ENCODE data around the gene LYL1. TPM values are rescaled to one million over a fixed set of nuclear protein-coding genes. Genes with fewer than 3 reads are reported as not detected.

Gene LYL1
- polyA plus RNA-seq, 1 donor from 2014 or later = not detected

DNA sequence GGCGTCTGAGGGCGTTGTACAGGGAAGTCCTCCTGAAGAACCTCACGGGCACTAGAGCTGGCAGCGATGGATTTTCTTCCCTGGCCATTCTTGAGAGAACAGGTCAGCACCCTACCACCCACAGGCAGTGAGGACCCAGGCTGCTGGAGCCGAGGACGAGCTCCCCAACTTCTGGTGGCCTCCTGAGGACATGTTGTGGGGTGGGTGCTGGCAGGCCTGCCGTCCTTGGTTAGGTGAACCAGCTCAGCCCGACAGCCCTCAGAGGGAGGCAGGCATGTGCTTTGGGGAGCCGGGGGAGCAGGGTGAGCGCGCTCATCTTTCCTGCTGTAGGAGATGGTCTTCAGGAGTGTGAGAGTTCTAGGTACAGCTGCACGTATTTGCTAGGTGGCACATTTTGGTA is 15.4 kb downstream of the LYL1 start:
- no peak overlapping the region for H3K9ac ChIP-seq (ENCODE audit: low read length)
- no peaks in the 10 kb centered on the region for H3F3A ChIP-seq (ENCODE audit: insufficient read depth, low read length, poor library complexity, severe bottlenecking)
- H2AFZ ChIP-seq (ENCODE audit: low read depth, low read length) = no peak overlapping the region
- no peaks in the 10 kb centered on the region for H3K79me2 ChIP-seq (replicated peaks; ENCODE audit: insufficient read depth, low read length)
- H3K27ac ChIP-seq (ENCODE audit: low read length) = no peak overlapping the region
- H3K27me3 ChIP-seq (ENCODE audit: insufficient read depth, low read depth, low read length) = no peaks in the 10 kb centered on the region
- H3K4me3 ChIP-seq (ENCODE audit: low read length) = no peak overlapping the region
- H3K4me2 ChIP-seq (ENCODE audit: low read length) = no peak overlapping the region
- TF ChIP-seq, protein P1, sequence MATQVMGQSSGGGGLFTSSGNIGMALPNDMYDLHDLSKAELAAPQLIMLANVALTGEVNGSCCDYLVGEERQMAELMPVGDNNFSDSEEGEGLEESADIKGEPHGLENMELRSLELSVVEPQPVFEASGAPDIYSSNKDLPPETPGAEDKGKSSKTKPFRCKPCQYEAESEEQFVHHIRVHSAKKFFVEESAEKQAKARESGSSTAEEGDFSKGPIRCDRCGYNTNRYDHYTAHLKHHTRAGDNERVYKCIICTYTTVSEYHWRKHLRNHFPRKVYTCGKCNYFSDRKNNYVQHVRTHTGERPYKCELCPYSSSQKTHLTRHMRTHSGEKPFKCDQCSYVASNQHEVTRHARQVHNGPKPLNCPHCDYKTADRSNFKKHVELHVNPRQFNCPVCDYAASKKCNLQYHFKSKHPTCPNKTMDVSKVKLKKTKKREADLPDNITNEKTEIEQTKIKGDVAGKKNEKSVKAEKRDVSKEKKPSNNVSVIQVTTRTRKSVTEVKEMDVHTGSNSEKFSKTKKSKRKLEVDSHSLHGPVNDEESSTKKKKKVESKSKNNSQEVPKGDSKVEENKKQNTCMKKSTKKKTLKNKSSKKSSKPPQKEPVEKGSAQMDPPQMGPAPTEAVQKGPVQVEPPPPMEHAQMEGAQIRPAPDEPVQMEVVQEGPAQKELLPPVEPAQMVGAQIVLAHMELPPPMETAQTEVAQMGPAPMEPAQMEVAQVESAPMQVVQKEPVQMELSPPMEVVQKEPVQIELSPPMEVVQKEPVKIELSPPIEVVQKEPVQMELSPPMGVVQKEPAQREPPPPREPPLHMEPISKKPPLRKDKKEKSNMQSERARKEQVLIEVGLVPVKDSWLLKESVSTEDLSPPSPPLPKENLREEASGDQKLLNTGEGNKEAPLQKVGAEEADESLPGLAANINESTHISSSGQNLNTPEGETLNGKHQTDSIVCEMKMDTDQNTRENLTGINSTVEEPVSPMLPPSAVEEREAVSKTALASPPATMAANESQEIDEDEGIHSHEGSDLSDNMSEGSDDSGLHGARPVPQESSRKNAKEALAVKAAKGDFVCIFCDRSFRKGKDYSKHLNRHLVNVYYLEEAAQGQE (IDR thresholded peaks at IDR 0.05; ENCODE audit: borderline replicate concordance) = no peak
- no peak for TF ChIP-seq EP300 (conservative IDR thresholded peaks at IDR 0.05; ENCODE audit: poor library complexity, severe bottlenecking)
- no peak for TF ChIP-seq EZH2 (IDR thresholded peaks at IDR 0.05; ENCODE audit: borderline replicate concordance, insufficient read depth, low read length, poor library complexity, severe bottlenecking)
- no peak for TF ChIP-seq MXI1 (conservative IDR thresholded peaks at IDR 0.05; ENCODE audit: poor library complexity, severe bottlenecking)
- no peak for TF ChIP-seq POLR2AphosphoS5 (IDR thresholded peaks at IDR 0.05)
- TF ChIP-seq TAF1 (IDR thresholded peaks at IDR 0.05; ENCODE audit: low read depth) = no peak
- TF ChIP-seq, protein P2, sequence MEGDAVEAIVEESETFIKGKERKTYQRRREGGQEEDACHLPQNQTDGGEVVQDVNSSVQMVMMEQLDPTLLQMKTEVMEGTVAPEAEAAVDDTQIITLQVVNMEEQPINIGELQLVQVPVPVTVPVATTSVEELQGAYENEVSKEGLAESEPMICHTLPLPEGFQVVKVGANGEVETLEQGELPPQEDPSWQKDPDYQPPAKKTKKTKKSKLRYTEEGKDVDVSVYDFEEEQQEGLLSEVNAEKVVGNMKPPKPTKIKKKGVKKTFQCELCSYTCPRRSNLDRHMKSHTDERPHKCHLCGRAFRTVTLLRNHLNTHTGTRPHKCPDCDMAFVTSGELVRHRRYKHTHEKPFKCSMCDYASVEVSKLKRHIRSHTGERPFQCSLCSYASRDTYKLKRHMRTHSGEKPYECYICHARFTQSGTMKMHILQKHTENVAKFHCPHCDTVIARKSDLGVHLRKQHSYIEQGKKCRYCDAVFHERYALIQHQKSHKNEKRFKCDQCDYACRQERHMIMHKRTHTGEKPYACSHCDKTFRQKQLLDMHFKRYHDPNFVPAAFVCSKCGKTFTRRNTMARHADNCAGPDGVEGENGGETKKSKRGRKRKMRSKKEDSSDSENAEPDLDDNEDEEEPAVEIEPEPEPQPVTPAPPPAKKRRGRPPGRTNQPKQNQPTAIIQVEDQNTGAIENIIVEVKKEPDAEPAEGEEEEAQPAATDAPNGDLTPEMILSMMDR (IDR thresholded peaks at IDR 0.05; ENCODE audit: poor library complexity, severe bottlenecking) = no peak
- TF ChIP-seq SMC3 (conservative IDR thresholded peaks at IDR 0.05; ENCODE audit: poor library complexity) = no peak
- no peaks in the 10 kb centered on the region for H3K36me3 ChIP-seq (ENCODE audit: insufficient read depth, low read length)
- no peaks in the 10 kb centered on the region for H4K20me1 ChIP-seq (ENCODE audit: insufficient read depth)
- H3K9me3 ChIP-seq (ENCODE audit: low read length) = no peaks in the 10 kb centered on the region
- no peaks in the 10 kb centered on the region for H3K9me2 ChIP-seq (ENCODE audit: insufficient read depth, low read length)

DNA sequence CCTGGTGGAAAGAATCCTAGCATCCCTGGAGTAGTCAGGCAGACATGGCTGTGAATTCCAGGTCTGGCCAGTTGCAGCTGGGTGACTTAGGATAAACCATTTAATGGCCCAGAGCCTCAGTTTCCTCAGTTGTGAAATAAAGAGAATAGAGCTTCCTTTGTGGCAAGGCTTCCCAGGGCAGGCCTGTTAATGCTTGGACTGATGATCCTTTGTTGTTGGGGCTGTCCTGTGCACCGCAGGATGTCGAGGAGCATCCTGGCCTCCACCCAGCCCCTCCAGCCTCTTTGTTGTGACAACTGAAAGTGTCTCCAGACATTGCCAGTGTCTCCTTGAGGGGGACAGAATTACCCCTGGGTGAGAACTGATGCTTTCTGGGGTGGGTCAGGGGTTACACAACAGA is 16.3 kb downstream of the LYL1 start:
- H3K27me3 ChIP-seq (ENCODE audit: insufficient read depth, low read depth, low read length) = no peaks in the 10 kb centered on the region
- no peak overlapping the region for H3K27ac ChIP-seq (ENCODE audit: low read length)
- no peaks in the 10 kb centered on the region for H3K36me3 ChIP-seq (ENCODE audit: insufficient read depth, low read length)
- H3K9me3 ChIP-seq (ENCODE audit: low read length) = no peaks in the 10 kb centered on the region
- no peak overlapping the region for H3K9ac ChIP-seq (ENCODE audit: low read length)
- no peak overlapping the region for H3K4me3 ChIP-seq (ENCODE audit: low read length)
- no peaks in the 10 kb centered on the region for H3F3A ChIP-seq (ENCODE audit: insufficient read depth, low read length, poor library complexity, severe bottlenecking)
- H2AFZ ChIP-seq (ENCODE audit: low read depth, low read length) = no peak overlapping the region
- H3K9me2 ChIP-seq (ENCODE audit: insufficient read depth, low read length) = no peaks in the 10 kb centered on the region
- TF ChIP-seq SMC3 (conservative IDR thresholded peaks at IDR 0.05; ENCODE audit: poor library complexity) = no peak
- no peak for TF ChIP-seq EP300 (conservative IDR thresholded peaks at IDR 0.05; ENCODE audit: poor library complexity, severe bottlenecking)
- TF ChIP-seq, protein P2 (IDR thresholded peaks at IDR 0.05; ENCODE audit: poor library complexity, severe bottlenecking) = no peak
- TF ChIP-seq MXI1 (conservative IDR thresholded peaks at IDR 0.05; ENCODE audit: poor library complexity, severe bottlenecking) = no peak
- TF ChIP-seq POLR2AphosphoS5 (IDR thresholded peaks at IDR 0.05) = no peak
- no peak for TF ChIP-seq RAD21 (conservative IDR thresholded peaks at IDR 0.05)
- TF ChIP-seq TAF1 (IDR thresholded peaks at IDR 0.05; ENCODE audit: low read depth) = no peak
- TF ChIP-seq EZH2 (IDR thresholded peaks at IDR 0.05; ENCODE audit: borderline replicate concordance, insufficient read depth, low read length, poor library complexity, severe bottlenecking) = no peak
- TF ChIP-seq, protein P1 (IDR thresholded peaks at IDR 0.05; ENCODE audit: borderline replicate concordance) = no peak
- no peaks in the 10 kb centered on the region for H4K20me1 ChIP-seq (ENCODE audit: insufficient read depth)
- H3K4me2 ChIP-seq (ENCODE audit: low read length) = no peak overlapping the region
- H3K79me2 ChIP-seq (replicated peaks; ENCODE audit: insufficient read depth, low read length) = no peaks in the 10 kb centered on the region
